Measurements from ENCODE around the gene PCDHGA1.

DNA sequence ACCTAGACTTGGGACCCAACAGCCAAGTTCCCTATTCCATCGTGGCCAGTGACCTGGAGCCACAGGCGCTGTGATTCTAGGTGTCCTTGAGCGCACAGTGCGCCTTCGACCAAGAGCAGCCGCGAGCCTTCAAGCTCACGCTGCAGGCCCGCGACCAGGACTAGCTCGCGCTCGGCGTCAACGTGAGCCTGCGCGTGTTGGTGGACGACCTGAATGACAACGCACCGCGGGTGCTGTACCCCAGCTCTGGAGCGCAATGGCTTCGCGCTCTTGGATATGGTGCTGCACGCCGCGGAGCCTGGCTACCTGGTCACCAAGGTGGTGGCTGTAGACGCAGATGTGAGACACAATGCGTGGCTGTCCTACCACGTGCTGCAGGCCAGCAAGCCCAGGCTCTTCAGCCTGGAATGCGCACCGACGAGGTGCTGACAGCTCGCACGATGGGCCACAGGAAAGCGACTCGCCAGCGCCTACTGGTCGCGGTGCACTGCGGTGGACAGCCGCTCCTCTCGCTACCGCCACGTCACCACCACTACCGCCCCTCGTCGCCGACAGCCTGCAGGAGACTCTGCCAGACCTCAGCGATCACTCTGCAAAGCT is 111.4 kb downstream of the PCDHGA1 start:
- TF ChIP-seq, protein P1, sequence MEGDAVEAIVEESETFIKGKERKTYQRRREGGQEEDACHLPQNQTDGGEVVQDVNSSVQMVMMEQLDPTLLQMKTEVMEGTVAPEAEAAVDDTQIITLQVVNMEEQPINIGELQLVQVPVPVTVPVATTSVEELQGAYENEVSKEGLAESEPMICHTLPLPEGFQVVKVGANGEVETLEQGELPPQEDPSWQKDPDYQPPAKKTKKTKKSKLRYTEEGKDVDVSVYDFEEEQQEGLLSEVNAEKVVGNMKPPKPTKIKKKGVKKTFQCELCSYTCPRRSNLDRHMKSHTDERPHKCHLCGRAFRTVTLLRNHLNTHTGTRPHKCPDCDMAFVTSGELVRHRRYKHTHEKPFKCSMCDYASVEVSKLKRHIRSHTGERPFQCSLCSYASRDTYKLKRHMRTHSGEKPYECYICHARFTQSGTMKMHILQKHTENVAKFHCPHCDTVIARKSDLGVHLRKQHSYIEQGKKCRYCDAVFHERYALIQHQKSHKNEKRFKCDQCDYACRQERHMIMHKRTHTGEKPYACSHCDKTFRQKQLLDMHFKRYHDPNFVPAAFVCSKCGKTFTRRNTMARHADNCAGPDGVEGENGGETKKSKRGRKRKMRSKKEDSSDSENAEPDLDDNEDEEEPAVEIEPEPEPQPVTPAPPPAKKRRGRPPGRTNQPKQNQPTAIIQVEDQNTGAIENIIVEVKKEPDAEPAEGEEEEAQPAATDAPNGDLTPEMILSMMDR (conservative IDR thresholded peaks at IDR 0.05; ENCODE audit: low read depth, low read length), result no peak
- TF ChIP-seq EZH2phosphoT487 (IDR thresholded peaks at IDR 0.05; ENCODE audit: borderline replicate concordance, low read length), result no peak
- TF ChIP-seq EZH2 (IDR thresholded peaks at IDR 0.05; ENCODE audit: low read length, unreplicated experiment), result no peak
